Retinal pigment epithelial cell (primary cell): Measurements from ENCODE around the gene IL17REL.

Experiments used
- DNase-seq: peaks from one replicate; pipeline ENCODE4 v3.0.0-alpha.2; 2010; ENCODE audit warnings: low read depth
- H3K4me3 ChIP-seq: 2 replicates; pipeline ENCODE4 v1.5.1; 2011; ENCODE audit warnings: mild to moderate bottlenecking, low read length, control low read depth, moderate library complexity
- CTCF ChIP-seq: conservative IDR thresholded peaks from 2 replicates; pipeline ENCODE4 v1.5.1; 2011; ENCODE audit warnings: low read depth, low read length, control low read depth, inconsistent platforms

IL17REL gene

GRCh38 chr22:50034126-50035081 lies 21.8 kb upstream of the IL17REL start:
- DNase-seq, result no peak
- no peak for TF ChIP-seq CTCF
- no peak overlapping the region for H3K4me3 ChIP-seq

GRCh38 chr22:50032941-50033601 lies 20.5 kb upstream of the IL17REL start:
- no peak for DNase-seq
- no peak overlapping the region for H3K4me3 ChIP-seq
- TF ChIP-seq CTCF, result no peak

- no peak for TF ChIP-seq CTCF
- no peak overlapping the region for H3K4me3 ChIP-seq
- DNase-seq, result no peak
Measured at GRCh38 chr22:50032109-50032871, 19.7 kb upstream of the IL17REL start.

- no peak overlapping the region for H3K4me3 ChIP-seq
- DNase-seq, result no peak
- no peak for TF ChIP-seq CTCF
Measured at GRCh38 chr22:50031189-50032091, 18.9 kb upstream of the IL17REL start.

GRCh38 chr22:50030297-50031188 lies 18.0 kb upstream of the IL17REL start:
- H3K4me3 ChIP-seq, result no peak overlapping the region
- peak; percentile 11 for DNase-seq
- TF ChIP-seq CTCF, result peak; percentile 88
